Measurements from ENCODE around the gene GATAD2B.

DNA sequence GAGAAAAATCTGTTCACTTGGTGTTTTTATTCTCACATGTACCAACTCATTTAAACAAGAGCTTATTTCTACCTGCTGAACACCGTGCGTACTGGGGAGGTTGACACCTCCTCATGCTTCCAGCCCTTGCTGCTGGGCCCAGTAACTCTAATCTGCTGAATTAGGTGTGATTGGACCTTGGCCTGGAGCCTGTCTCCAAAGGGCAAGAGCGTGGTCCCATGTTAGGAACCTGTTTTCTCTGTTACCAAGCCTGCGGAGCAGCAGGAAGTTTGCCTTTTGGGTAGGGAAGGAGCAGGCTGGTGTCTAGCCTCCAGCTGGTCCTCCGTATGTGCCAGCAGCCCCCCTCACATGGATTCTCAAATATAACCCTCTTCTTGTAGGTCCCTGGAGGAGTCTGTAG lies 158.5 kb downstream of the GATAD2B start:
- TF ChIP-seq, protein P1, sequence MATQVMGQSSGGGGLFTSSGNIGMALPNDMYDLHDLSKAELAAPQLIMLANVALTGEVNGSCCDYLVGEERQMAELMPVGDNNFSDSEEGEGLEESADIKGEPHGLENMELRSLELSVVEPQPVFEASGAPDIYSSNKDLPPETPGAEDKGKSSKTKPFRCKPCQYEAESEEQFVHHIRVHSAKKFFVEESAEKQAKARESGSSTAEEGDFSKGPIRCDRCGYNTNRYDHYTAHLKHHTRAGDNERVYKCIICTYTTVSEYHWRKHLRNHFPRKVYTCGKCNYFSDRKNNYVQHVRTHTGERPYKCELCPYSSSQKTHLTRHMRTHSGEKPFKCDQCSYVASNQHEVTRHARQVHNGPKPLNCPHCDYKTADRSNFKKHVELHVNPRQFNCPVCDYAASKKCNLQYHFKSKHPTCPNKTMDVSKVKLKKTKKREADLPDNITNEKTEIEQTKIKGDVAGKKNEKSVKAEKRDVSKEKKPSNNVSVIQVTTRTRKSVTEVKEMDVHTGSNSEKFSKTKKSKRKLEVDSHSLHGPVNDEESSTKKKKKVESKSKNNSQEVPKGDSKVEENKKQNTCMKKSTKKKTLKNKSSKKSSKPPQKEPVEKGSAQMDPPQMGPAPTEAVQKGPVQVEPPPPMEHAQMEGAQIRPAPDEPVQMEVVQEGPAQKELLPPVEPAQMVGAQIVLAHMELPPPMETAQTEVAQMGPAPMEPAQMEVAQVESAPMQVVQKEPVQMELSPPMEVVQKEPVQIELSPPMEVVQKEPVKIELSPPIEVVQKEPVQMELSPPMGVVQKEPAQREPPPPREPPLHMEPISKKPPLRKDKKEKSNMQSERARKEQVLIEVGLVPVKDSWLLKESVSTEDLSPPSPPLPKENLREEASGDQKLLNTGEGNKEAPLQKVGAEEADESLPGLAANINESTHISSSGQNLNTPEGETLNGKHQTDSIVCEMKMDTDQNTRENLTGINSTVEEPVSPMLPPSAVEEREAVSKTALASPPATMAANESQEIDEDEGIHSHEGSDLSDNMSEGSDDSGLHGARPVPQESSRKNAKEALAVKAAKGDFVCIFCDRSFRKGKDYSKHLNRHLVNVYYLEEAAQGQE (tag by site-specific recombination; IDR thresholded peaks at IDR 0.05) = no peak
- TF ChIP-seq ZFP41 (tag by site-specific recombination; IDR thresholded peaks at IDR 0.05; ENCODE audit: borderline replicate concordance) (no peak), ZSCAN30 (tag by site-specific recombination; IDR thresholded peaks at IDR 0.05) (no peak), GLI4 (tag by site-specific recombination; IDR thresholded peaks at IDR 0.05) (no peak), ZNF24 (tag by site-specific recombination; IDR thresholded peaks at IDR 0.05) (no peak), ZNF221 (tag by site-specific recombination; IDR thresholded peaks at IDR 0.05; ENCODE audit: borderline replicate concordance) (no peak), ZNF292 (tag by site-specific recombination; IDR thresholded peaks at IDR 0.05; ENCODE audit: borderline replicate concordance, low read depth) (no peak)
- TF ChIP-seq, protein P2, sequence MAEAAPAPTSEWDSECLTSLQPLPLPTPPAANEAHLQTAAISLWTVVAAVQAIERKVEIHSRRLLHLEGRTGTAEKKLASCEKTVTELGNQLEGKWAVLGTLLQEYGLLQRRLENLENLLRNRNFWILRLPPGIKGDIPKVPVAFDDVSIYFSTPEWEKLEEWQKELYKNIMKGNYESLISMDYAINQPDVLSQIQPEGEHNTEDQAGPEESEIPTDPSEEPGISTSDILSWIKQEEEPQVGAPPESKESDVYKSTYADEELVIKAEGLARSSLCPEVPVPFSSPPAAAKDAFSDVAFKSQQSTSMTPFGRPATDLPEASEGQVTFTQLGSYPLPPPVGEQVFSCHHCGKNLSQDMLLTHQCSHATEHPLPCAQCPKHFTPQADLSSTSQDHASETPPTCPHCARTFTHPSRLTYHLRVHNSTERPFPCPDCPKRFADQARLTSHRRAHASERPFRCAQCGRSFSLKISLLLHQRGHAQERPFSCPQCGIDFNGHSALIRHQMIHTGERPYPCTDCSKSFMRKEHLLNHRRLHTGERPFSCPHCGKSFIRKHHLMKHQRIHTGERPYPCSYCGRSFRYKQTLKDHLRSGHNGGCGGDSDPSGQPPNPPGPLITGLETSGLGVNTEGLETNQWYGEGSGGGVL (tag by site-specific recombination; IDR thresholded peaks at IDR 0.05) = no peak
- TF ChIP-seq, protein P3, sequence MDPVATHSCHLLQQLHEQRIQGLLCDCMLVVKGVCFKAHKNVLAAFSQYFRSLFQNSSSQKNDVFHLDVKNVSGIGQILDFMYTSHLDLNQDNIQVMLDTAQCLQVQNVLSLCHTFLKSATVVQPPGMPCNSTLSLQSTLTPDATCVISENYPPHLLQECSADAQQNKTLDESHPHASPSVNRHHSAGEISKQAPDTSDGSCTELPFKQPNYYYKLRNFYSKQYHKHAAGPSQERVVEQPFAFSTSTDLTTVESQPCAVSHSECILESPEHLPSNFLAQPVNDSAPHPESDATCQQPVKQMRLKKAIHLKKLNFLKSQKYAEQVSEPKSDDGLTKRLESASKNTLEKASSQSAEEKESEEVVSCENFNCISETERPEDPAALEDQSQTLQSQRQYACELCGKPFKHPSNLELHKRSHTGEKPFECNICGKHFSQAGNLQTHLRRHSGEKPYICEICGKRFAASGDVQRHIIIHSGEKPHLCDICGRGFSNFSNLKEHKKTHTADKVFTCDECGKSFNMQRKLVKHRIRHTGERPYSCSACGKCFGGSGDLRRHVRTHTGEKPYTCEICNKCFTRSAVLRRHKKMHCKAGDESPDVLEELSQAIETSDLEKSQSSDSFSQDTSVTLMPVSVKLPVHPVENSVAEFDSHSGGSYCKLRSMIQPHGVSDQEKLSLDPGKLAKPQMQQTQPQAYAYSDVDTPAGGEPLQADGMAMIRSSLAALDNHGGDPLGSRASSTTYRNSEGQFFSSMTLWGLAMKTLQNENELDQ (tag by site-specific recombination; IDR thresholded peaks at IDR 0.05; ENCODE audit: low read depth) = no peak
- TF ChIP-seq, protein P4, sequence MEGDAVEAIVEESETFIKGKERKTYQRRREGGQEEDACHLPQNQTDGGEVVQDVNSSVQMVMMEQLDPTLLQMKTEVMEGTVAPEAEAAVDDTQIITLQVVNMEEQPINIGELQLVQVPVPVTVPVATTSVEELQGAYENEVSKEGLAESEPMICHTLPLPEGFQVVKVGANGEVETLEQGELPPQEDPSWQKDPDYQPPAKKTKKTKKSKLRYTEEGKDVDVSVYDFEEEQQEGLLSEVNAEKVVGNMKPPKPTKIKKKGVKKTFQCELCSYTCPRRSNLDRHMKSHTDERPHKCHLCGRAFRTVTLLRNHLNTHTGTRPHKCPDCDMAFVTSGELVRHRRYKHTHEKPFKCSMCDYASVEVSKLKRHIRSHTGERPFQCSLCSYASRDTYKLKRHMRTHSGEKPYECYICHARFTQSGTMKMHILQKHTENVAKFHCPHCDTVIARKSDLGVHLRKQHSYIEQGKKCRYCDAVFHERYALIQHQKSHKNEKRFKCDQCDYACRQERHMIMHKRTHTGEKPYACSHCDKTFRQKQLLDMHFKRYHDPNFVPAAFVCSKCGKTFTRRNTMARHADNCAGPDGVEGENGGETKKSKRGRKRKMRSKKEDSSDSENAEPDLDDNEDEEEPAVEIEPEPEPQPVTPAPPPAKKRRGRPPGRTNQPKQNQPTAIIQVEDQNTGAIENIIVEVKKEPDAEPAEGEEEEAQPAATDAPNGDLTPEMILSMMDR (tag by site-specific recombination; IDR thresholded peaks at IDR 0.05) = no peak
